K562 (cell line): ENCODE results near the gene ITPR3. TPM values are rescaled to one million over a fixed set of nuclear protein-coding genes. Genes with fewer than 3 reads are reported as not detected.

Experiments
- ATAC-seq: fragments of 200-7000 bp; cut with Tn5 transposase; 3 replicates; pipeline ENCODE4 v1.9.1; 2020; ENCODE audit warnings: moderate library complexity
- BruUV-seq: library from RNA; stranded (reverse); fragments of 400-500 nt; replicated peaks from 2 replicates; lab custom pipeline; 2021; lab: Mats Ljungman, UMichigan
- CTCF ChIA-PET: fragments of 300-600 bp; formaldehyde crosslinking; extraction: SDS; loops from one replicate; lab custom pipeline; 2021; ENCODE audit warnings: low intra/inter-chr PET ratio; lab: Yijun Ruan, JAX
- POLR2A ChIA-PET: fragments of 300-600, 350-650 bp; sonication (Branson Sonifier 250); formaldehyde crosslinking; extraction: SDS; loops from one replicate; lab custom pipeline; 2021; ENCODE audit warnings: antibody characterized with exemption, inconsistent platforms; lab: Yijun Ruan, JAX
- DNase-seq, 4 experiments: peaks; one replicate each; pipeline versions ENCODE4 v3.0.0 to v3.0.0-alpha.2; 2011 to 2018; ENCODE audit warnings: low spot score in 3 of 4, mixed read lengths in 3 of 4; ENCODE audit errors: extremely low read depth in 1 of 4
- FAIRE-seq: peaks from 2 replicates; lab custom pipeline; 2011; peaks lifted over from hg19 to GRCh38; lab: Jason Lieb, UNC
- H2AFZ ChIP-seq: 2 replicates; pipeline ENCODE4 v1.6.0; 2011; ENCODE audit warnings: low read depth, low read length, control low read depth, inconsistent platforms
- H3K27ac ChIP-seq: fragments of 200-600 bp; 3 replicates; pipeline ENCODE4 v1.8.0; 2011; ENCODE audit warnings: low read depth, mild to moderate bottlenecking, control low read depth, inconsistent platforms, low read length, moderate library complexity, mixed read lengths; ENCODE audit errors: extremely low read depth
- H3K27me3 ChIP-seq, 2 experiments: fragments of 300-600 bp in 1 of 2; 2 replicates in 1 of 2; 3 replicates in 1 of 2; pipeline versions ENCODE4 v1.6.0 to v1.8.0; 2011; ENCODE audit warnings: inconsistent platforms in 2 of 2, low read length in 2 of 2, mild to moderate bottlenecking in 1 of 2, mixed read lengths in 1 of 2, moderate library complexity in 1 of 2; ENCODE audit not compliant: control insufficient read depth in 2 of 2, insufficient read depth in 2 of 2
- H3K36me3 ChIP-seq: fragments of 300-600 bp; 3 replicates; pipeline ENCODE4 v1.8.0; 2011; ENCODE audit warnings: mild to moderate bottlenecking, low read length, inconsistent platforms; ENCODE audit not compliant: control insufficient read depth, insufficient read depth
- H3K4me1 ChIP-seq, 2 experiments: fragments of 200-600 bp in 1 of 2; replicated peaks in 1 of 2; 2 replicates in 1 of 2; 3 replicates in 1 of 2; pipeline versions ENCODE4 v1.5.1 to v1.8.0; 2011; ENCODE audit warnings: inconsistent platforms in 2 of 2, low read length in 2 of 2, mild to moderate bottlenecking in 1 of 2, mixed read lengths in 1 of 2, moderate library complexity in 1 of 2; ENCODE audit not compliant: control insufficient read depth in 2 of 2, insufficient read depth in 2 of 2
- H3K4me2 ChIP-seq: 2 replicates; pipeline ENCODE4 v1.6.1; 2011; ENCODE audit warnings: low read length, control low read depth, inconsistent platforms, mixed read lengths; ENCODE audit not compliant: insufficient read depth
- H3K4me3 ChIP-seq: fragments of 200-600 bp; sonication (generic), shearing (Covaris generic); 2 replicates; pipeline ENCODE4 v1.5.1; 2016; ENCODE audit warnings: control low read depth, inconsistent platforms
- H3K79me2 ChIP-seq: fragments of 200-600 bp; 3 replicates; pipeline ENCODE4 v1.8.0; 2011; ENCODE audit warnings: low read length, inconsistent platforms; ENCODE audit not compliant: control insufficient read depth, insufficient read depth
- H3K9ac ChIP-seq, 2 experiments: 2 replicates each; pipeline versions ENCODE4 v1.6.0 to v1.6.1; 2011; ENCODE audit warnings: low read depth in 2 of 2, low read length in 2 of 2, control low read depth in 1 of 2, inconsistent platforms in 1 of 2, mild to moderate bottlenecking in 1 of 2, mixed read lengths in 1 of 2; ENCODE audit not compliant: insufficient read depth in 1 of 2
- H3K9me1 ChIP-seq: one replicate; pipeline ENCODE4 v1.6.0; 2011; ENCODE audit warnings: inconsistent platforms, mild to moderate bottlenecking, low read length, moderate library complexity; ENCODE audit not compliant: control insufficient read depth, insufficient read depth
- H3K9me3 ChIP-seq: replicated peaks from 2 replicates; pipeline ENCODE4 v1.5.1; 2011; ENCODE audit warnings: low read depth, low read length, inconsistent platforms; ENCODE audit not compliant: control insufficient read depth, insufficient read depth
- H4K20me1 ChIP-seq: replicated peaks from 2 replicates; pipeline ENCODE4 v1.6.1; 2011; ENCODE audit warnings: low read length, inconsistent platforms, mixed read lengths; ENCODE audit not compliant: control insufficient read depth, insufficient read depth
- AFF4 ChIP-seq: sonication (generic); formaldehyde crosslinking; IDR thresholded peaks from 2 replicates; pipeline ENCODE4 v1.8.0; 2023; ENCODE audit warnings: mild to moderate bottlenecking, missing genetic modification reagents
- ATF4 ChIP-seq: fragments of 450-650 bp; formaldehyde crosslinking; IDR thresholded peaks from 2 replicates; pipeline ENCODE4 v1.4.0; 2022; ENCODE audit warnings: mild to moderate bottlenecking, moderate library complexity
- ESRRA ChIP-seq: fragments of 450-650 bp; IDR thresholded peaks from 2 replicates; pipeline ENCODE4 v1.6.1; 2014; ENCODE audit warnings: low read depth, mild to moderate bottlenecking, moderate library complexity, borderline replicate concordance
- IRF9 ChIP-seq: fragments of 450-650 bp; IDR thresholded peaks from 2 replicates; pipeline ENCODE4 v1.6.1; 2016; ENCODE audit warnings: missing biosample characterization, missing genetic modification characterization
- MBD2 ChIP-seq: sonication (generic); IDR thresholded peaks from 2 replicates; pipeline ENCODE4 v1.6.1; 2016; ENCODE audit warnings: low read depth, borderline replicate concordance
- MTA3 ChIP-seq: fragments of 450-650 bp; formaldehyde crosslinking; IDR thresholded peaks from 2 replicates; pipeline ENCODE4 v1.6.1; 2017; ENCODE audit warnings: mild to moderate bottlenecking, borderline replicate concordance
- NR2C2 ChIP-seq, 2 experiments: fragments of 200-800 bp in 1 of 2; sonication (Bioruptor generic) in 1 of 2; sonication (generic) in 1 of 2; formaldehyde crosslinking in 1 of 2; IDR thresholded peaks; 2 replicates each; pipeline versions ENCODE4 v1.6.1 to v1.8.0; 2016 to 2022; ENCODE audit warnings: mild to moderate bottlenecking in 1 of 2, missing compliant biosample characterization in 1 of 2, missing genetic modification characterization in 1 of 2, missing genetic modification reagents in 1 of 2
- NR3C1 ChIP-seq: sonication (generic); formaldehyde crosslinking; IDR thresholded peaks from 2 replicates; pipeline ENCODE4 v1.8.1; 2022; ENCODE audit warnings: missing genetic modification reagents
- PHB2 ChIP-seq: fragments of 450-650 bp; IDR thresholded peaks from 2 replicates; pipeline ENCODE4 v1.6.1; 2017; ENCODE audit warnings: low read depth
- RB1 ChIP-seq: fragments of 450-650 bp; IDR thresholded peaks from 2 replicates; pipeline ENCODE4 v1.6.1; 2017; ENCODE audit warnings: low read depth, mild to moderate bottlenecking
- SETDB1 ChIP-seq: IDR thresholded peaks from one replicate; pipeline ENCODE4 v1.6.1; 2012; ENCODE audit warnings: low read length, control low read depth, inconsistent platforms
- SMAD1 ChIP-seq: fragments of 150-350 bp; IDR thresholded peaks from 2 replicates; pipeline ENCODE4 v1.6.1; 2014; ENCODE audit warnings: low read length, low read depth; ENCODE audit not compliant: partially characterized antibody
- SPI1 ChIP-seq: IDR thresholded peaks from 2 replicates; pipeline ENCODE4 v1.6.1; 2011; ENCODE audit warnings: low read depth, low read length, control low read depth, borderline replicate concordance
- TAF7 ChIP-seq: fragments of 450-650 bp; IDR thresholded peaks from 2 replicates; pipeline ENCODE4 v1.6.1; 2016; ENCODE audit warnings: missing genetic modification characterization, missing compliant biosample characterization
- ZFP91 ChIP-seq: sonication (generic); formaldehyde crosslinking; IDR thresholded peaks from 2 replicates; pipeline ENCODE4 v1.8.0; 2022; ENCODE audit warnings: mild to moderate bottlenecking, missing genetic modification reagents
- ZNF165 ChIP-seq: fragments of 250-450 bp; sonication (Bioruptor Pico); IDR thresholded peaks from 2 replicates; pipeline ENCODE4 v1.4.0; 2020; ENCODE audit warnings: borderline replicate concordance
- WGBS: fragments of 100-300 bp; shearing (Covaris generic); methylation state at CpG from one replicate; pipeline ENCODE4 v1.1.6; 2016; ENCODE audit warnings: low coverage, mixed read lengths; ENCODE audit not compliant: insufficient coverage; ENCODE audit errors: missing lambda C conversion rate; 5-methylcytosine and 5-hydroxymethylcytosine counted together
- in situ Hi-C: fragments of 300-500 bp; cut with MboI; formaldehyde crosslinking; loops from 4 replicates; pipeline ENCODE4 v1.15.0; 2018; ENCODE audit warnings: inconsistent platforms, mixed read lengths
- intact Hi-C: fragments of 100-400 bp; cut with micrococcal nuclease; formaldehyde crosslinking; loops from 2 replicates; pipeline ENCODE4 v1.14.2; 2022
- polyA plus RNA-seq, 8 experiments: library from polyadenylated mRNA; depleted of rRNA in 4 of 8; stranded (reverse) in 5 of 8; unstranded in 3 of 8; fragments of >200 nt; fragmentation: Nextera tagmentation in 2 of 8; fragmentation: Illumina TruSeq in 1 of 8; extraction: Ambion mirVana in 2 of 8; extraction: Trizol in 1 of 8; gene quantifications; 2 replicates each; pipeline versions ENCODE4 v1.2.1 to v1.2.3, GENCODE V29; 2011 to 2014; ENCODE audit warnings: inconsistent platforms in 1 of 8, missing spikeins in 1 of 8
- total RNA-seq, 7 experiments: library from RNA; depleted of rRNA in 6 of 7; stranded (reverse); fragments of >200 nt in 6 of 7; fragmentation: Illumina TruSeq in 2 of 7; extraction: Trizol in 2 of 7; gene quantifications; 2 replicates each; pipeline versions ENCODE4 v1.2.1 to v1.2.3, GENCODE V29; 2011 to 2021; ENCODE audit warnings: low replicate concordance in 1 of 7

ITPR3 gene
- total and polyA plus RNA-seq, 9 of the 15 experiments (the other 6 are each of a cell fraction or from before 2014, with no cell fraction given): 0.39 to 35.7 (median 13.2) TPM

- H3K4me2 ChIP-seq: no peak overlapping the region
- no peak overlapping the region for H3K9ac ChIP-seq
- peaks cover 9 to 17% of the 10 kb centered on the region in 2 experiments for H3K4me1 ChIP-seq
- peaks cover 0 to 12% of the 10 kb centered on the region in 2 experiments; a peak in 2 of 5 replicates for H3K27me3 ChIP-seq
- no peaks in the 10 kb centered on the region for H3K36me3 ChIP-seq
- intact Hi-C loops: no loop called here
- DNase-seq: no peak
- H3K9me1 ChIP-seq: no peaks in the 10 kb centered on the region
- FAIRE-seq: no peak
- H3K27ac ChIP-seq: no peak overlapping the region
- ATAC-seq: no peak
- no peak overlapping the region for H3K4me3 ChIP-seq
- no peaks in the 10 kb centered on the region for H3K9me3 ChIP-seq
- no peak overlapping the region for H2AFZ ChIP-seq
- WGBS: 25% methylated on average over 2 of the region's 2 CpGs
- ChIA-PET POLR2A (interaction anchor here (0.6 kb wide), 1 partner anchor 146 kb away, joined by 3 read pairs; no protein-coding TSS in a partner anchor), CTCF (no interaction called here)
- no peaks in the 10 kb centered on the region for H3K79me2 ChIP-seq
- no peaks in the 10 kb centered on the region for H4K20me1 ChIP-seq
- BruUV-seq: no TSS peak
- in situ Hi-C loops: no loop called here
- TF ChIP-seq PHB2: no peak
- no peak for TF ChIP-seq SETDB1
- no peak for TF ChIP-seq ZNF165 (CRISPR knock-in tag)
- no peak for TF ChIP-seq TAF7 (tag)
- no peak for TF ChIP-seq NR3C1 (CRISPR knock-in tag)
- TF ChIP-seq ZFP91 (CRISPR knock-in tag): no peak
- no peak for TF ChIP-seq IRF9 (tag)
- no peak for TF ChIP-seq MTA3
- no peak for TF ChIP-seq MBD2
- no peak for TF ChIP-seq SPI1
- no peak for TF ChIP-seq ESRRA
- no peak for TF ChIP-seq SMAD1
- TF ChIP-seq NR2C2 (CRISPR knock-in tag; IDR thresholded peaks at IDR 0.05): no peak
- no peak for TF ChIP-seq NR2C2 (tag; IDR thresholded peaks at IDR 0.05)
- no peak for TF ChIP-seq AFF4 (CRISPR knock-in tag)
- no peak for TF ChIP-seq RB1
- no peak for TF ChIP-seq ATF4 (CRISPR knock-in tag)
These were observed 5.0 kb upstream of the ITPR3 start for GRCh38 chr6:33616113-33616512.
